GM19023 (cell line): ENCODE results near the gene CEP19.
A peak's percentile ranks its signal among the peaks of the same experiment; 100 is the strongest.
"Not testable (repeated sequence)": the region's sequence is repeated elsewhere in the genome, so short reads cannot be mapped to it uniquely, and the experiment has no call there.

Source experiments
- ATAC-seq: cut with Tn5 transposase; IDR thresholded peaks from one replicate; pipeline ENCODE4 v1.9.1; 2021; ENCODE audit warnings: mild to moderate bottlenecking, moderate library complexity; ENCODE audit not compliant: unreplicated experiment

Gene CEP19

GRCh38 chr3:196711838-196712513 lies at the start of gene CEP19, which contains the start of gene PIGX:
Gene CEP19, minus strand, starts transcription at chr3:196712250. Its CDS starts 3,593 bp downstream, at chr3:196708657.
Gene PIGX, plus strand, starts transcription at chr3:196712377.
- peak; percentile 69 for ATAC-seq

- no peak for ATAC-seq
Observed at GRCh38 chr3:196757876-196758739, 46.1 kb upstream of the CEP19 start.

DNA sequence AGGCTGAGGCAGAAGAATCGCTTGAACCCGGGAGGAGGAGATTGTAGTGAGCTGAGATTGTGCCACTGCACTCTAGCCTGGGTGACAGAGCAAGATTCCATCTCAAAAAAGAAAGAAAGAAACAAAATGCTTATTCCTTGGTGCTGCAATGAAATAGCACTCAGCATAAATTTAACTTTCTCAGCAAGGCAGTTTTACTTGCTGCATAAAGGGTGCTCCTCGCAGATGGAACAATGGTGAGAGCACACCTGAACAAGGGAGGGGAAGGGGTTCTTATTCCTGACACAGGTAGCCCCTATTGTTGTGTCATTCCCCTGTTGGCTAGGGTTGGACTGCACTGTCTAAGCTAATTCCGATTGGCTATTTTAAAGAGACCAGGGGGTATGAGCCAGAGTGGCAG lies 44.7 kb upstream of the CEP19 start:
- no peak for ATAC-seq

GRCh38 chr3:196754091-196754981 lies 42.3 kb upstream of the CEP19 start:
- no peak for ATAC-seq

DNA sequence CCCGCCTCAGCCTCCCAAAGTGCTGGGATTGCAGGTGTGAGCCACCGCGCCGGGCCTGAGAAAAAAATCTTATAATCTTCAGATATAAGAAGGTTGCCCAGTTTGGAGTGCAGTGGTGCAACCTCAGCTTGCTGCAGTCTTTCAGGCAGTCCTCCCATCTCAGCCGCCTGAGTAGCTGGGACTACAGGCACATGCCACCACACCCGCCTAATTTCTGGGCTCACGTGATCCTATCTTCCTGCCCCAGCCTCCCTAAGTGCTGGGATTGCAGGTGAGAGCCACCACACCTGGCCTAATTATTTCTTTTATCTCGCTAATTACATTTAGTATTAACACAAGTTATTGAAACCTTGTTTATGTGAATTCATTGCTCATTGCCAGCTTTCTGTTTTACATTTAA lies 41.2 kb upstream of the CEP19 start:
- no peak for ATAC-seq

DNA sequence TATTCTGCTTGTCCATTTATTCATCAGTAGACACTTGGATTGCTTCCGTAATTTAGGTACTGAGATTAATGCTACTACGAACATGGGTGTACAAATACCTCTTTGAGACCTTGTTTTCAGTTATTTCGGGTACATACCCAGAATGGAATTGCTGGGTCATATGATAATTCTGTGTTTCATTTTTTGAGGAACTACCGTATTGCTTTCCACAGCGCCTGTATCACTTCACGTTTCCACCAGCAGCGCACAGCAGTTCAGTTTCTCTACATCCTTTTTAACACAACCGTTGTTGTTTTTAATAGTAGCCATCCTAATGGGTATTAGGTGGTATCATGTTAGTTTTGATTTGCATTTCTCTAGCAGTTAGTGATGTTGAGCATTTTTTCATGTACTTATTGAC lies 37.1 kb upstream of the CEP19 start:
- no peak for ATAC-seq

DNA sequence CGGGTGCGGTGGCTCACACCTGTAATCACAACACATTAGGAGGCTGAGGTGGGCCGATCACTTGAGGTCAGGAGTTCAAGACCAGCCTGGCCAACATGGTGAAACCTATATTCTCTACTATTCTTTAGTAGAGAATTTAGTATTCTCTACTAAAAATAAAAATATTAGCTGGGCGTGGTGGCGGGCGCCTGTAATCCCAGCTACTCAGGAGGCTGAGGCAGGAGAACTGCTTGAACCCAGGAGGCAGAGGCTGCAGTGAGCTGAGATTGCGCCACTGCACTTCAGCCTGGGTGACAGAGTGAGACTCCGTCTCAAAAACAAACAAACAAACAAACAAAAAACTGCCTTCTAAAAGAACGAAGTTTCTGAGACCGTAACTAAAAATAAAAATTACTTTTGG lies 31.5 kb upstream of the CEP19 start:
- not testable (repeated sequence) for ATAC-seq

DNA sequence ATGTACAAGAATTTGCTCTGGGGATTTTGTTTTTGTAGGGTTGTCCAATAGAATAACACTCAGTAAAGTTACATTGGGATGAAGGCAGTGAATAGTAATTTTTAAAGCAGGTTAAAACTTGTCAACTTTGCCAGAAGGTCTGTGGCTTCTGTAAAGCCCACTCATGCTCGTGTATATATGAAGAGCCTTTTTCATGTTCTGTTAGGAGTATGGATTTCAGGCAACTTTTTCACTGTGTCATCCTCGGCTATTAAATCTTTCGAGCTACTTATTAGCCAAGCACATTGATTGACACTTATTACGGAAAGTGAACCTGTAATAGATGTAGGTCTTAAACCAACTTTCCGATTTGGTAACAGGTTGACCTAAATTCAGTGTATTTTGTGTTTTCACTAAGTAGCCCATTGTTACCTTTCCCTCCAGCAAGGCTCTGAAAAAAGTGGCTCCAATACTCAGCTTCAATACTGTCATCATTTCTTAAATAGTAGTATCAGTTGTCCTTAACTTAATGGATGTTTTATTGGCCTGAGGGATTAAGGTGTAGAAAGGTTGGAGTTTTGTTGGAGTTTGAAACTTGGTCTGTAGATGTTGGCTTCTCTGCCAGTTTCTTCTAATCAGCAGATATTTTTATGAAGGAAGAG lies 29.3 kb upstream of the CEP19 start:
- ATAC-seq: no peak

DNA sequence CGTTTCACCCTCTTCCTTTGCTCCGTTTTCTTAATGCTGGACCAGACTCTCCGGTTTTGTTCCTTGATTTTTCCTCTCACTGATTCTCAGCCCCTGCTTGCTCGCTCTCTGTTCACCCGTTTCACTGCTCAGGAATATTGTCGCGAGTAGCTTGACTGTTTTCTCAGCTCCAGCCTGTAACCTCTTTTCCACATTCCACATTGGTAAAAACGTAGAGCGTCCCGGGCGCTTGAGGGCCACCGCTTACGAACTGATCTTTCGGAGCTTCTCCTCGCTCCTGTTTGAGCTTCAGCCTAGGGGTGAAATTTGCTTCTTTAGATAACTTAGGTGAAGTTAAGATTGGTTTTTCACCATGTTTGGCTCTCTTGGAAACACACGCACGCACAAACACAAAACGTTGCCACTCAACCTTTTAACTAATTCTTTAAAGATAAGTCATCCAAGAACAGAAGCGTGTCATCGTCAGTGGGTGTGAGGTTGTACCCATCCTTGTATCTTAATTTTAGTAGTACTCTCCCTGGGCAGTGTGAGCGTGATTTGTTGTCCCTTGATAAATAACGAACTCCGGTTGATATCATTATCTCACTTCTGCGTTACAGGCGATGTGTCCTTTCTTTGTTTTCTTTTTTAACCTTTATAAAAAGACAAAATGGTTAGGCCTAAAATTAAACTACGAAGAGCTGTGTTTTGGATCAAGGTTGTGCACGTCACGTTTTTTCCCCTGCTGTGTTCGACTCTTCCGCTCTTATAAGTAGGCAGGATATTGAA lies 28.6 kb upstream of the CEP19 start:
- ATAC-seq: no peak

- peak; percentile 85 for ATAC-seq
Observed at GRCh38 chr3:196739671-196740480, 27.8 kb upstream of the CEP19 start, which contains the start of gene PAK2. Gene PAK2, plus strand, starts transcription at chr3:196739857. Its CDS starts 42,790 bp downstream, at chr3:196782647.

DNA sequence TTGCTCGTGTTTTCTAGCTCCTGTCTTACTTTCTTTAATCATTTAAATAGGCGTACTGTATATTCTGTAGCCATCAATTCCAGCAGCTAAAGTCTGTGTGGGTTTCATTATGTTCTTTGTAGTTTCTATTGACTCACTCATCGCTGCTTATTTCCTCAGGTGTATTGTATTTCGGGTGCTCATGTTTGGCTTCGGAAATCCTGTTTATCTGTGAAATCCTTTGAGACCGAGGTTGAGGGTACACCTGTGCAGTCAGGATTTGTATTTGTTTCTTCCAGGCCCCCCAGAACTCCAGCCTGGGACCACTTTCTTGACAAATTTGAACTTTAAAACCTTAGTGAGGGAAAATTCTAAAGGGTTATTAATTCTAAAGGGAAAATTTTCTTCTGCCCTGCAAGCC lies 25.6 kb upstream of the CEP19 start:
- ATAC-seq: no peak

GRCh38 chr3:196736670-196737374 lies 24.8 kb upstream of the CEP19 start:
- no peak for ATAC-seq

DNA sequence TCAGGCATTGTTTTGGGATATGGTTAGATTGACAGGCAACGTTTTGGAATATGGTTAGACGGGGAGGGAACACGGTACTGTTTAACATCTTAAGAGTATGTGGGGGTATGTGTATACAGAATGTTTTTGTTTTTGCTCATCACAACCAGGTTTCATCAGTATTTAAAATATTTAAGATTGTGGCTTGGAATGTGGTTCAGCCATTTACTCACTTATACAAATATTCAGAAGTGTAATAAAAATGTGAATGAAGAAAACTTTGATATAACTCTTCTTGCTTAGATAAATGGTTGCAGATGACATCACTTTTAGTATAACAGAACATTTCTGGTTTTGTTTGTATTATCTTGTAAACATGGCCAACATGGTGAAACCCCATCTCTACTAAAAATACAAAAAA lies 23.7 kb upstream of the CEP19 start:
- ATAC-seq: no peak

DNA sequence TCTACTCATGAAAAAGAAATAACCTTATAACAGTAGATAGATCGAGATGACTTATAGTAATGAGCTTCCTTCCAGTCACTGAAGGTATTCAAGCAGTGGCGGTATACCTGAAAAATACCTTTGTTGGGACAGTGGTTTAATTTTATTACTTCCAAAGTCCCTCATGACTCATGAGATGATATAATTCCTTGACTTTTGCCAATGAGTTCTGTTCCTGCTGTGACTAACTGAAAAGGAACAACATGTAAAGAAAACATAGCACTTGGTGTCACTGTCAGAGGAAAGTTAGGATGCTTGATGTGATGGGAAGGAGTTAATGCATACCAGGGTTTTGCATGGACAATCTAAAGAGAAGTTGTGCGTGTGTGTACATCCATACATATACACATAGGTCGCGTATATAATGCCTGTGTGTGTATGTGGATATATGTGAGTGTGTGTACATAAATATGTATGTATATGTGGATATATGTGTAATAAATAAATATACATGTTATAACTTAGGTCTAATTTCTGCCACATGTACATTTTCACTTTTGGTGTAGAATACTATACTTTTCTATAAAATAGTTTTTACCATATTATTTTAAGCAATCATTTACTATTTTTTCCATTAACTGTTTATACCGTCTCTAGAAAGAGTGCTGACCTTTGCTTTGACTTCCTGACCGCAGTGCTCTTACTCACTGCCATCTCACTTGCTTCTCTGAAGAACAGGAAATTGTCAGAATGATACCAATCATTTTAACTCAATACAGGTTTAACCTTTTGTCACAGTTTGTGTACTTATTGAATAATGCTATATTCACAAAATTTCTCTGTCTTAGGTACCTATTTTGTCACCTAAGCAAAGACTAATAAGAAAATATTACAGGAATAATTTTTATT lies 15.0 kb upstream of the CEP19 start:
- no peak for ATAC-seq

GRCh38 chr3:196721097-196721496 lies 9.0 kb upstream of the CEP19 start:
- no peak for ATAC-seq

DNA sequence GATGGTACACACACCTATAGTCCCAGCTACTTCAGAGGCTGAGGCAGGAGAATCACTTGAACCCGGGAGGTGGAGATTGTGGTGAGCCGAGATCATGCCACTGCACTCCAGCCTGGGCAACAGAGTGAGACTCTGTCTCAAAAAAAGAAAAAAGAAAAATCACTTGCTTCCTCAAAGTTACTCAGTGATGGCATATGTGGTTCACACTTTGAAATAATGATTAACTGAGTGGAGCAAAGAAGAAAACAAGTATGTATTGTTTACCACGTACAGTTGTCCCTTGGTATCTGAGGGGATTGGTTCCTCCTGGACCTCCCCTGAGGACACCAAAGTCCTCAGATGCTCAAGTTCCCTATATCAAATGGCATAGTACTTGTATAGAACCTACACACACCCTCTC lies 5.1 kb upstream of the CEP19 start:
- ATAC-seq: not testable (repeated sequence)
